ENCODE results near the gene IGF1.

The IGF1 gene

DNA sequence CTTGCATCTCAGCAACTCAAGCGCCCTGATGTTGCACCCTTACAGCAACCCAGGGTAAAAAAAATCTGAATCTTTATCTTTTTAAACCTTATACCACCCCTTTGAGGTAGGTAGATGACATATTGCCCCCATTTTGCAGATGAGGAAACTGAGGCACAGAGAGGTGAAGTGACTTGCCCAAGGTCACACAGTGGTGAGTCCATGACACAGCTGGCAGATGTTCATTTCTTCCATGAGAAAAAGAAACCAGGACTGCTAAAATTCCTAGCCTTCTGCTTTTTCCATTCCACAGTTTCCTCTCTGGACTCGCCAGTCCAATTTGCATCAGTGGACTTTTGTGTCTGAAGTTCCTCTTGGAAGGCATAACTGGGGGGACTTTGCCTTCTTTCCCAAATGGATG is 79.3 kb downstream of the IGF1 start:
- Histone ChIP-seq H3K27ac (ENCODE audit: low read length) (no peak overlapping the region), H3K9ac (ENCODE audit: low read length) (no peak overlapping the region), H3K4me2 (ENCODE audit: low read length) (no peak overlapping the region), H3K9me3 (ENCODE audit: insufficient read depth, low read length) (no peaks in the 10 kb centered on the region), H3K27me3 (ENCODE audit: low read depth, low read length) (no peaks in the 10 kb centered on the region), H3K4me1 (ENCODE audit: low read length) (no peaks in the 10 kb centered on the region), H2AFZ (ENCODE audit: low read depth, low read length) (no peak overlapping the region), H3K79me2 (ENCODE audit: low read length) (no peaks in the 10 kb centered on the region), H3K4me3 (ENCODE audit: low read length) (no peak overlapping the region), H3K36me3 (replicated peaks; ENCODE audit: low read depth, low read length) (no peaks in the 10 kb centered on the region), H4K20me1 (ENCODE audit: insufficient read depth, low read length) (no peaks in the 10 kb centered on the region)
- no peak for TF ChIP-seq EZH2phosphoT487 (IDR thresholded peaks at IDR 0.05; ENCODE audit: low read depth)
- TF ChIP-seq, protein P1, sequence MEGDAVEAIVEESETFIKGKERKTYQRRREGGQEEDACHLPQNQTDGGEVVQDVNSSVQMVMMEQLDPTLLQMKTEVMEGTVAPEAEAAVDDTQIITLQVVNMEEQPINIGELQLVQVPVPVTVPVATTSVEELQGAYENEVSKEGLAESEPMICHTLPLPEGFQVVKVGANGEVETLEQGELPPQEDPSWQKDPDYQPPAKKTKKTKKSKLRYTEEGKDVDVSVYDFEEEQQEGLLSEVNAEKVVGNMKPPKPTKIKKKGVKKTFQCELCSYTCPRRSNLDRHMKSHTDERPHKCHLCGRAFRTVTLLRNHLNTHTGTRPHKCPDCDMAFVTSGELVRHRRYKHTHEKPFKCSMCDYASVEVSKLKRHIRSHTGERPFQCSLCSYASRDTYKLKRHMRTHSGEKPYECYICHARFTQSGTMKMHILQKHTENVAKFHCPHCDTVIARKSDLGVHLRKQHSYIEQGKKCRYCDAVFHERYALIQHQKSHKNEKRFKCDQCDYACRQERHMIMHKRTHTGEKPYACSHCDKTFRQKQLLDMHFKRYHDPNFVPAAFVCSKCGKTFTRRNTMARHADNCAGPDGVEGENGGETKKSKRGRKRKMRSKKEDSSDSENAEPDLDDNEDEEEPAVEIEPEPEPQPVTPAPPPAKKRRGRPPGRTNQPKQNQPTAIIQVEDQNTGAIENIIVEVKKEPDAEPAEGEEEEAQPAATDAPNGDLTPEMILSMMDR (IDR thresholded peaks at IDR 0.05; ENCODE audit: low read depth, low read length), result no peak

DNA sequence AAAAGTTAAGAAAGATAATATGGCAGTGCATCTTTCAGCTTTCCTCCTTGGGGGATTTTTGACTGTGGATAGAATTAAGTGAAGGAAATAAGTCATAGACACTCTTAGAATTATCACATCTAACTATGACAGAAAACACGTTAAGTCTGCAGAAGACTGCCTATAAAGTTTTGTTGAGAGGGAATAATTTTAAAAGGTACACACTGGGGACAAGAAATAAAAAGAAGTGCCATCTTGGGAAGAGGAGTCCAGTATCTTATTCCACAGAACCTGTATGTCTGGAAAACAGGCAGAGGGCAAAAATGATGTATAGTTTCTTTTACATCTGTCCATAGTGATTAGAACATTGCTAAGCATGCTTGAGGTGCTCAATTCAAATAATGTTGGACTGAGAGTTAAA is 80.7 kb downstream of the IGF1 start:
- H3K27me3 ChIP-seq (ENCODE audit: low read depth, low read length), result no peaks in the 10 kb centered on the region
- no peak overlapping the region for H2AFZ ChIP-seq (ENCODE audit: low read depth, low read length)
- no peaks in the 10 kb centered on the region for H4K20me1 ChIP-seq (ENCODE audit: insufficient read depth, low read length)
- H3K4me3 ChIP-seq (ENCODE audit: low read length), result no peak overlapping the region
- H3K79me2 ChIP-seq (ENCODE audit: low read length), result no peaks in the 10 kb centered on the region
- TF ChIP-seq, protein P1 (IDR thresholded peaks at IDR 0.05; ENCODE audit: low read depth, low read length), result no peak
- TF ChIP-seq EZH2phosphoT487 (IDR thresholded peaks at IDR 0.05; ENCODE audit: low read depth), result no peak
- no peak overlapping the region for H3K9ac ChIP-seq (ENCODE audit: low read length)
- H3K27ac ChIP-seq (ENCODE audit: low read length), result no peak overlapping the region
- H3K4me1 ChIP-seq (ENCODE audit: low read length), result no peaks in the 10 kb centered on the region
- no peak overlapping the region for H3K4me2 ChIP-seq (ENCODE audit: low read length)
- no peaks in the 10 kb centered on the region for H3K36me3 ChIP-seq (replicated peaks; ENCODE audit: low read depth, low read length)
- no peaks in the 10 kb centered on the region for H3K9me3 ChIP-seq (ENCODE audit: insufficient read depth, low read length)

DNA sequence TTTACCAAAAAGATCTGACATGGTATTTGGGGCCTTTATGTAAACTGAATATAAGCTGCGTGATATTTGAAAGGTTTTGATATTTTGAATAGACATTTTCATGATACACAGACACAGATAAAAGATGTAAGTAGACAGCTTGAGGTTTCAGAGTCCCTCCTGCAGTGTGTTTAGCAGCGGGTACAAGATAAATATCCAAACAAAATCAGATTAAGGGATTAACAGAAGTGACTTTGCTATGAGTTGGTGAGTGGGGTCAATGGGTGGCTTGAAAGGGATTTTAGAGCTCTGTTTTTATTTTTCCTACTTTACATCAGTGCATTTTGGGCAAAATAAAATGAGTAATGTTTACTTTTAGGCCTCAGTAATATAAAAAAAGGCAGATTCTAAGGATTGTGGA is 84.1 kb downstream of the IGF1 start:
- H2AFZ ChIP-seq (ENCODE audit: low read depth, low read length), result no peak overlapping the region
- TF ChIP-seq, protein P1 (IDR thresholded peaks at IDR 0.05; ENCODE audit: low read depth, low read length), result no peak
- no peak for TF ChIP-seq EZH2phosphoT487 (IDR thresholded peaks at IDR 0.05; ENCODE audit: low read depth)
- no peaks in the 10 kb centered on the region for H3K27me3 ChIP-seq (ENCODE audit: low read depth, low read length)
- H3K36me3 ChIP-seq (replicated peaks; ENCODE audit: low read depth, low read length), result no peaks in the 10 kb centered on the region
- H3K79me2 ChIP-seq (ENCODE audit: low read length), result no peaks in the 10 kb centered on the region
- no peak overlapping the region for H3K27ac ChIP-seq (ENCODE audit: low read length)
- H3K4me3 ChIP-seq (ENCODE audit: low read length), result no peak overlapping the region
- no peak overlapping the region for H3K9ac ChIP-seq (ENCODE audit: low read length)
- no peak overlapping the region for H3K4me2 ChIP-seq (ENCODE audit: low read length)
- no peaks in the 10 kb centered on the region for H3K9me3 ChIP-seq (ENCODE audit: insufficient read depth, low read length)
- H4K20me1 ChIP-seq (ENCODE audit: insufficient read depth, low read length), result no peaks in the 10 kb centered on the region
- no peaks in the 10 kb centered on the region for H3K4me1 ChIP-seq (ENCODE audit: low read length)

DNA sequence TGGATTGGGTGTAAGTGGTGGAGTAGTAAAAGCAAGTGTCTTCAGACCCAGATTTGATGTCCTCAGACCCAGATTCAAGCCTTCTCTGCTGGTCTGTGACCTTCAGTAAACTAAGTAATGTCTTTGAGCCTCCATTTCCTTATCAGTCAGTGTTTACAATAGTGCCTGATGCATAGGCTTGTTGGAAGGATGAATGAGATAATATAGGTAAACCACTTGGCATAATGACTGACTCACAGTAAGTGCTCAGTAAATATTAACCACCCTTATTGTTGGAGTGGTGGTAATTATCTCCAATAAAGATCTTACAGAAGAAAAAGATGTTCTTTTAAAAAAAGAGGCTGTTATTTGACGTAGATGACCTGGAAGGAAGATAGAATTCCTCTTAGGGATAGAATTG is 86.2 kb downstream of the IGF1 start:
- Histone ChIP-seq H3K4me2 (ENCODE audit: low read length) (no peak overlapping the region), H3K79me2 (ENCODE audit: low read length) (no peaks in the 10 kb centered on the region), H3K36me3 (replicated peaks; ENCODE audit: low read depth, low read length) (no peaks in the 10 kb centered on the region), H3K9ac (ENCODE audit: low read length) (no peak overlapping the region), H3K4me1 (ENCODE audit: low read length) (no peaks in the 10 kb centered on the region), H4K20me1 (ENCODE audit: insufficient read depth, low read length) (no peaks in the 10 kb centered on the region), H3K9me3 (ENCODE audit: insufficient read depth, low read length) (no peaks in the 10 kb centered on the region), H3K4me3 (ENCODE audit: low read length) (no peak overlapping the region), H2AFZ (ENCODE audit: low read depth, low read length) (no peak overlapping the region), H3K27me3 (ENCODE audit: low read depth, low read length) (no peaks in the 10 kb centered on the region), H3K27ac (ENCODE audit: low read length) (no peak overlapping the region)
- TF ChIP-seq EZH2phosphoT487 (IDR thresholded peaks at IDR 0.05; ENCODE audit: low read depth), result no peak
- TF ChIP-seq, protein P1 (IDR thresholded peaks at IDR 0.05; ENCODE audit: low read depth, low read length), result no peak

All from OCI-LY3 (cell line).